Measurements from ENCODE around the gene RPL31.
A peak's percentile ranks its signal among the peaks of the same experiment; 100 is the strongest.

RPL31 gene

DNA sequence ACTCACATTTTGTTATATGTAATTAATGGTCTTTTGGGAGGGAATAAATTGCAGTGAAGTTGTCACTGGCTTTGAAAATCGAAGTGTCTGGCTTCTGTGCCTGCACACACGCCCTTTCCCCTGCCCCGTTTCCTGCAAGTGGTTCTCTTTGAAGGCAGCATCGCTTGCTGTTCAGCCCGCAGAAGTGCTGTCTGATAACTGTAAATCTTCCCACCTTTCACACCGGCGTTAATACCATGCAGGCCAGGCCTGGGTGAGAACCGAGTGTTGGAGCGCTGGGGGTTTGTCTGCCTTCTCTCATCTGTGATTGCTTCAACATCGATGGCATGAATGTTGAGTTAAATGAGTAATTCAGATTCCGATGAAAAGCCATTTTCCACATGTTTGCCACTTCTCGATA, 37.9 kb upstream of the RPL31 start:
- no peak overlapping the region for H3K4me2 ChIP-seq (ENCODE audit: low read length)

DNA sequence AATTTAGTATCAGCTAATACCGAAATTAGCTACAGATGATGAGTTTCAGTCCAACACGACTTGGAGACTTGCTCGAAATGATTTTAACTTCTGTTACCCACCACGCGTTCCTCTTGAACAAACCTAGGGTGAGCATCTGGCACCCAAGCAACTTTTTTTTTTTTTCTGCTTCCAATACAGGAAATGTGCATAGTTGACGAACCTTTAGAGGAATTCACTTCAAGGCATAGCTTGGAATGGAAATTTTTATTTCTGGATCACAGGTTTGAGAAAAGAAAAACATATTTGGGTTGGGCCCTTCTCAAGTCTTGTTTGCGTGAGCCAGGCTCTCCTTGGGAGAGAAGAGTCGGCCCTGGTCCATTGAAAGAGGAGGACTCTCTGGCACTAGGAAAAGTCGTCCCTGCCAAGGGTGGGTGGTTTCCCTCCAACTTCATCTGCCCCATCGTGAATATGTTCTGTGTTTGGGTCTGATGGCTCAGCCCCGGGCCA, 37.4 kb upstream of the RPL31 start:
- H3K36me3 ChIP-seq (ENCODE audit: insufficient read depth, low read length): peaks cover 12% of the 10 kb centered on the region
- H3K9ac ChIP-seq (ENCODE audit: low read depth, low read length): no peak overlapping the region
- H3K4me2 ChIP-seq (ENCODE audit: low read length): no peak overlapping the region
- H3K27me3 ChIP-seq (ENCODE audit: control insufficient read depth, insufficient read depth, low read length): no peaks in the 10 kb centered on the region
- no peaks in the 10 kb centered on the region for H3K9me3 ChIP-seq (replicated peaks; ENCODE audit: low read length)
- peaks cover 3% of the 10 kb centered on the region for H3K4me1 ChIP-seq (ENCODE audit: control insufficient read depth, insufficient read depth, low read length)
- H3K4me3 ChIP-seq (ENCODE audit: low read length): no peak overlapping the region

More for the DNA sequence above, 37.9 kb upstream of the RPL31 start:
- Histone ChIP-seq H3K9ac (ENCODE audit: low read depth, low read length) (no peak overlapping the region), H3K4me1 (ENCODE audit: control insufficient read depth, insufficient read depth, low read length) (peaks cover 8% of the 10 kb centered on the region), H3K9me3 (replicated peaks; ENCODE audit: low read length) (no peaks in the 10 kb centered on the region), H3K27me3 (ENCODE audit: control insufficient read depth, insufficient read depth, low read length) (no peaks in the 10 kb centered on the region), H3K36me3 (ENCODE audit: insufficient read depth, low read length) (peaks cover 9% of the 10 kb centered on the region), H3K4me3 (ENCODE audit: low read length) (no peak overlapping the region)

DNA sequence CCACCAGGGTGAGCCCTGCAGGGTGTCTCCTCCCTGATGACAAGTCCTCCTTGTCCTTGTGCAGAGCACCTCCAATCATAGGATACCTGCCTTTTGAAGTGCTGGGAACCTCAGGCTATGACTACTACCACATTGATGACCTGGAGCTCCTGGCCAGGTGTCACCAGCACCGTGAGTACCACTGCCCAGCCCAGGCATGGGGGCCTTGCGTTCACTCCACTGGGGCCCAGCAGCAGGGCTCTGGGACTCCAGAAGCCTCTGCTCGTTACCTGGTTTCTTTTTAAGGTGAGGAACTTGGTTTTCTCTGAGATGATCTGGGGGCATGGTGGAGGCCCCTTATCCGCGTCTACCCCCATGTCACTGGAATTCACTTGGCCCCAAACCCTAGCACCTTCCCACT, 36.5 kb upstream of the RPL31 start:
- Histone ChIP-seq H3K4me2 (ENCODE audit: low read length) (no peak overlapping the region), H3K4me3 (ENCODE audit: low read length) (no peak overlapping the region), H3K36me3 (ENCODE audit: insufficient read depth, low read length) (peaks cover 13% of the 10 kb centered on the region), H3K27me3 (ENCODE audit: control insufficient read depth, insufficient read depth, low read length) (no peaks in the 10 kb centered on the region), H3K9ac (ENCODE audit: low read depth, low read length) (no peak overlapping the region), H3K4me1 (ENCODE audit: control insufficient read depth, insufficient read depth, low read length) (no peaks in the 10 kb centered on the region), H3K9me3 (replicated peaks; ENCODE audit: low read length) (no peaks in the 10 kb centered on the region)

DNA sequence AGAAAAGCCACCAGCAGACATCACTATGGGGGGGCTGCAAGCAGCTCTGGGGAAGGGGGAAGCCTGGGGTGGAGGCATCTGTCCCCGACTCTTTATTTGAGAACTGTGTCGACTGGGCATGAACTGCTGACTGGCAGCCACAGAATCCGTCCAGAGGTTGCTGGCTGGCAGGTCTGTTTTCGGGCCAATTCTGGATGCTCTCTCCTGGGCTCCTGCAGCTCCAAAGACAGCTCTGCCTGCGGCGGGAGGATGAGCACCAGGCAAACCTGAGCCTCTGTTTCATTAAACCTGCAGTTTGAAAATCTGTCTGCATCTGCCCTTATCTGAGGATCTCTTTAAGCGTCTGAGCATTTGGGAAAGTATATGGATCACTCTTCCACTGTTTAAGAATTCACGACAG, 34.4 kb upstream of the RPL31 start:
- H3K4me2 ChIP-seq (ENCODE audit: low read length): no peak overlapping the region
- H3K9ac ChIP-seq (ENCODE audit: low read depth, low read length): no peak overlapping the region
- no peaks in the 10 kb centered on the region for H3K9me3 ChIP-seq (replicated peaks; ENCODE audit: low read length)
- no peaks in the 10 kb centered on the region for H3K4me1 ChIP-seq (ENCODE audit: control insufficient read depth, insufficient read depth, low read length)
- H3K27me3 ChIP-seq (ENCODE audit: control insufficient read depth, insufficient read depth, low read length): no peaks in the 10 kb centered on the region
- peaks cover 13% of the 10 kb centered on the region for H3K36me3 ChIP-seq (ENCODE audit: insufficient read depth, low read length)
- H3K4me3 ChIP-seq (ENCODE audit: low read length): no peak overlapping the region

DNA sequence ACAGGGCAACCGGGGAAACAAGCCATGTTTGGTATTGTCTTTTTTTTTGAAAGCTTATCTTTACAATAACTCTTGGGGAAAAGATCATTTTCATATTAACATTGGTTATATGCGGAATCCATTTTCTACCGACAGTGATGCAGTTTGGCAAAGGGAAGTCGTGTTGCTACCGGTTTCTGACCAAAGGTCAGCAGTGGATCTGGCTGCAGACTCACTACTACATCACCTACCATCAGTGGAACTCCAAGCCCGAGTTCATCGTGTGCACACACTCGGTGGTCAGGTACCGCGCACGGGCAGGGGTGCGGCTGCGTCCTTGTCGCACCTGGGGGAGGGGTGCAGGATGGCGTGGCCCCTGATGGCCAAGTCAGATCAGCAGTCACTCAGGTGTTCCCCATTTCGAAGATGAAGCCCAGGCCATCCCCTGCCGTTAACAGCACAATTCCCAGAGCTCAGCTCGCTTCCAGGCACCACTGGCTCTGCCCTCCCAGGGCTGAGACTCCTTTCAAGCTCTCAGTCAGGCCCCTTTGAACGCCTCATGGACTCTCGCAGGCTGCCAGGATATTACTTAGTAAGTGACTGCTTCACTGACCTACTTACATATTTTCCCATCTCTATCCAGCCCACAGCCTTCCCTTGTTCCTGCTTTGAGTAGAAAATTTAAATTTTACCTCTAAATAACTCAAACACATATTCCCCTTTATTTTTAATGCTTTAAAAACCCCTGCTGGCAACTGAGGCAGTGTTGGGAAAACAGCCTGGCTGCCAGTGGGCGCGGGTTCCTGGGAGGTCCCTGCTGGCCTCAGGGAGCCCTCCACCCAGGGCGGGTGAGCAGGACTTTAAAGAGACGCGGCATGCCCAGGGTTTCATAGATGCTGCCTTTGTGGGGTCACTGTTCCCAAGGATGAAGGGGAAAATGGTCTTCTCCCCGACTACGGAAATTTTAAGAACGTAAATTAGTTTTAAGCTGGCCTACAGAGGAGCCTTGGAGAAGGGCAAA, 33.6 kb upstream of the RPL31 start:
- Histone ChIP-seq H3K27me3 (ENCODE audit: control insufficient read depth, insufficient read depth, low read length) (no peaks in the 10 kb centered on the region), H3K4me2 (ENCODE audit: low read length) (no peak overlapping the region), H3K4me1 (ENCODE audit: control insufficient read depth, insufficient read depth, low read length) (no peaks in the 10 kb centered on the region), H3K4me3 (ENCODE audit: low read length) (no peak overlapping the region), H3K9me3 (replicated peaks; ENCODE audit: low read length) (no peaks in the 10 kb centered on the region), H3K9ac (ENCODE audit: low read depth, low read length) (no peak overlapping the region), H3K36me3 (ENCODE audit: insufficient read depth, low read length) (peaks cover 17% of the 10 kb centered on the region)

DNA sequence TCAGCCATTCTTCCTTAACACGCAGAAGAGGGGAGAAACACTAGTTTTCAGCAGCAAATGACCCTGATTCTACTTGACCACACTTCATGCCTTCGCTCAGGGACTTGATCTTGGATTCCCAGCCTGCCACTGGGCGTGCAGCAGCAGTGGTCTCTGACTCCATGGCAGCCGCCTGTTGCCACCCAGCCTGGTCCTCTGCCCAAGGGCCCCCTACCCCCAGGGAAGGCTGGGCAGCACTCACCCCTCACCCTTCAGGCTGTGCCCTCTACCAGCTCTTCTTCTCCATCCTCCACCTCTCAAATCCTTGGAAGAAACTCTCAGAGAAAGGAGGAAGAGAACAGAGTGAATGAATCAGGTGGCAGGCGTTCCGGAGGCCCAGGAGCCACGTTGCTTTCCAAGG, 32.1 kb upstream of the RPL31 start:
- Histone ChIP-seq H3K27me3 (ENCODE audit: control insufficient read depth, insufficient read depth, low read length) (no peaks in the 10 kb centered on the region), H3K4me3 (ENCODE audit: low read length) (no peak overlapping the region), H3K9ac (ENCODE audit: low read depth, low read length) (no peak overlapping the region), H3K36me3 (ENCODE audit: insufficient read depth, low read length) (peaks cover 19% of the 10 kb centered on the region), H3K4me2 (ENCODE audit: low read length) (no peak overlapping the region), H3K4me1 (ENCODE audit: control insufficient read depth, insufficient read depth, low read length) (no peaks in the 10 kb centered on the region), H3K9me3 (replicated peaks; ENCODE audit: low read length) (no peaks in the 10 kb centered on the region)

DNA sequence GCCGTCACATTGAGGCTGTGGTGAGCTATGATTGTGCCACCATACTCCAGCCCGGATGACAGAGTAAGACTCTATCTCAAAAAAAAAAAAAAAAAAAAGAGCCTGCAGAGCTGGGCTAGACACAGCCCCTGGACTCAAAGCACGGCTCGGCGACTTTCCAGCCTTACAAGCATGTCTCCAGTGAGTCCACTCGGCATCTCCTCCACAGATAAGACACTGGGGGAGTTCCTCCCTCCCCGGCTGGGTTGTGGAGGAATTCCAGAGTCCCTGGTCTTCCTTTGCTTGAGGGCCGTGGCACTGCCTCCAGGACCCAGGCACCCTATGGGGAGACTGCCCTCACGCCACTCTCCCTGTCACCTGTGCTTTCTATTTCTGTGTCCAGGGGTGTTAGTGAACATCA, 30.9 kb upstream of the RPL31 start:
- Histone ChIP-seq H3K27me3 (ENCODE audit: control insufficient read depth, insufficient read depth, low read length) (no peaks in the 10 kb centered on the region), H3K4me1 (ENCODE audit: control insufficient read depth, insufficient read depth, low read length) (peaks cover 5% of the 10 kb centered on the region), H3K4me2 (ENCODE audit: low read length) (no peak overlapping the region), H3K4me3 (ENCODE audit: low read length) (no peak overlapping the region), H3K9ac (ENCODE audit: low read depth, low read length) (no peak overlapping the region), H3K9me3 (replicated peaks; ENCODE audit: low read length) (no peaks in the 10 kb centered on the region), H3K36me3 (ENCODE audit: insufficient read depth, low read length) (peaks cover 19% of the 10 kb centered on the region)

DNA sequence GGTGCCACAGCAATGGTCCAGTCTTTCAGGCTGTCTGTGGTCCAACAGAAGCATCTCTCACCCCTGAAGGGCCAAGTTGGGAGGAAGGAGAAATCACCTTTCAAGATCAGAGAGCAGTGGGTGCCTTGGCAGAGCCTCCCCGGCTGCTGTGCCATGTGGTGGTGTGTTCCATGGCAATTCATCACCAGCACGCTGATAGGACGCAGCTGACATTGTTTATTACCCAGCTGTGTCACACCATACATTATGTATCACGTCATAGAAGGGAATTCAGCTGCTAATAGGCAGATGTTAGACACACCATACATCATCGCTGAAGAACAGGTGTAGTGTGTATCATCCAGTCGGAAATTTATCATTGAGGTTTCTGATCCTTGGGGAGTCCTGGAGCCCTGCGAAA, 29.6 kb upstream of the RPL31 start:
- H3K4me1 ChIP-seq (ENCODE audit: control insufficient read depth, insufficient read depth, low read length): peaks cover 18% of the 10 kb centered on the region
- no peaks in the 10 kb centered on the region for H3K27me3 ChIP-seq (ENCODE audit: control insufficient read depth, insufficient read depth, low read length)
- no peaks in the 10 kb centered on the region for H3K9me3 ChIP-seq (replicated peaks; ENCODE audit: low read length)
- H3K4me3 ChIP-seq (ENCODE audit: low read length): no peak overlapping the region
- H3K9ac ChIP-seq (ENCODE audit: low read depth, low read length): no peak overlapping the region
- H3K4me2 ChIP-seq (ENCODE audit: low read length): no peak overlapping the region
- H3K36me3 ChIP-seq (ENCODE audit: insufficient read depth, low read length): peaks cover 19% of the 10 kb centered on the region

DNA sequence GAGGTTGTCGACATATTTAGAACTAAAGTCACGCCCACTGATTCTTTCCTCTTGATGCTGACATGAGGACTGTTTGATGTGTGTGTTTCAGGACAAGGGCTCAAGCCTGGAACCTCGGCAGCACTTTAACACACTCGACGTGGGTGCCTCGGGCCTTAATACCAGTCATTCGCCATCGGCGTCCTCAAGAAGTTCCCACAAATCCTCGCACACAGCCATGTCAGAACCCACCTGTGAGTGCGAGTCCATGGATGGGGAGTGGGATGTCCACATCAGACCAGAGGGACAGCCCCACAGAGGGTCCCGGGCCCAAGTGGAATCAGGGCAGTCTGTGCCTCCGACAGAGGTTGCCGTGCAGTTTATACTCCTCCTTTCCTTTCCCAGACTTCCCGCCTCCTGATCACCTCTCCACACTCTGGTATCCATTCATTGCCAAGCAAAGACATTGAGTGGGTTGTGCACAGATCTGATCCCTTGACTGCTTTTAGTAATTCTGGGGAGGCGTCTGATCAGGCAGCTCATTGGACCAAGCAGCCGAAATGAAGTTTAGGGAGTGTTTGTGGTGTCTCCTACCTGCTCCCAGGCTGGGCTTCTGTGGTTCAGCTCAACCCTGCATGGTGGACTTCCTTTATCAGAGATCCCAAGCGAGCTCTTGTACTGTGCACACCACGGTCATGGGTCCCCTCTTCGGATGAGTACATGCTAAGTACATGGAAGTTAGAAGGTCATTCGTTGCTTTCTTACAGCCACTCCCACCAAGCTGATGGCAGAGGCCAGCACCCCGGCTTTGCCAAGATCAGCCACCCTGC, 27.2 kb upstream of the RPL31 start:
- Histone ChIP-seq H3K4me2 (ENCODE audit: low read length) (no peak overlapping the region), H3K9ac (ENCODE audit: low read depth, low read length) (no peak overlapping the region), H3K27me3 (ENCODE audit: control insufficient read depth, insufficient read depth, low read length) (no peaks in the 10 kb centered on the region), H3K9me3 (replicated peaks; ENCODE audit: low read length) (no peaks in the 10 kb centered on the region), H3K4me3 (ENCODE audit: low read length) (no peak overlapping the region), H3K36me3 (ENCODE audit: insufficient read depth, low read length) (peaks cover 6% of the 10 kb centered on the region), H3K4me1 (ENCODE audit: control insufficient read depth, insufficient read depth, low read length) (peaks cover 31% of the 10 kb centered on the region)

DNA sequence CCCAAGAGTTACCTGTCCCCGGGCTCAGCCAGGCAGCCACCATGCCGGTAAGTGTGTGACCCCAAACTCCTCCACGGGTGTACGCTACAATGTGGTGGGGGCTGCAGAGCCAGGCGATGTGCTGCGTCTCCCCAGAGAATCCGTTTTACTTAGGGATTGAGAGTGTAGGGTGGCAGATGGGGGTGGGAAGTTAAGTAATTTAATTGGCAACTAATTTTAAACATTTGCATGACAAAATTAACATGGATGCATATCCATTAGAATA, 26.6 kb upstream of the RPL31 start:
- no peak overlapping the region for H3K9ac ChIP-seq (ENCODE audit: low read depth, low read length)
- no peak overlapping the region for H3K4me2 ChIP-seq (ENCODE audit: low read length)
- no peaks in the 10 kb centered on the region for H3K9me3 ChIP-seq (replicated peaks; ENCODE audit: low read length)
- peaks cover 6% of the 10 kb centered on the region for H3K36me3 ChIP-seq (ENCODE audit: insufficient read depth, low read length)
- peaks cover 31% of the 10 kb centered on the region for H3K4me1 ChIP-seq (ENCODE audit: control insufficient read depth, insufficient read depth, low read length)
- H3K27me3 ChIP-seq (ENCODE audit: control insufficient read depth, insufficient read depth, low read length): no peaks in the 10 kb centered on the region
- no peak overlapping the region for H3K4me3 ChIP-seq (ENCODE audit: low read length)

DNA sequence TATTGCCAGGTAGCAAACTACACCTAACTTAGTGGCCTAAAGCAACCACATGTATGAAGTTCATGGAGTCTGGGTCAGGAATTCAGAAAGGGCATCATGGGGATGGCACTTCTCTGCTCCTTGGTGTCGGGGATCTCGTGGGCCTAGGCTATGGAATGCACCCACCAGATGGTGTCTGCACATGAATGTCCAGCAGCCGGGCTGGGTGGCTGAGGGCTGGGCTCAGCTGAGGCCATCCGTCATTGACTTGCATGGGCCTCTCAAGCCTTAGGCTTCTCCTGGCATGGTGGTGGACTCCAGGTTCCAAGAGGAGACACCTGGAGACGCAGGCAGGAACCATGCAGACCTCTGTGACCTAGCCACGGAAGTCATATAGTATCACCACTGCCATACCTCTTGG, 26.0 kb upstream of the RPL31 start:
- no peaks in the 10 kb centered on the region for H3K9me3 ChIP-seq (replicated peaks; ENCODE audit: low read length)
- H3K27me3 ChIP-seq (ENCODE audit: control insufficient read depth, insufficient read depth, low read length): no peaks in the 10 kb centered on the region
- peak overlapping the region; percentile 71 for H3K4me2 ChIP-seq (ENCODE audit: low read length)
- peaks cover 6% of the 10 kb centered on the region for H3K36me3 ChIP-seq (ENCODE audit: insufficient read depth, low read length)
- no peak overlapping the region for H3K4me3 ChIP-seq (ENCODE audit: low read length)
- no peak overlapping the region for H3K9ac ChIP-seq (ENCODE audit: low read depth, low read length)
- H3K4me1 ChIP-seq (ENCODE audit: control insufficient read depth, insufficient read depth, low read length): peaks cover 31% of the 10 kb centered on the region

Data from skeletal muscle satellite cell (primary cell).